ENCODE results near the gene TNFAIP3. TPM values are rescaled to one million over a fixed set of nuclear protein-coding genes. Genes with fewer than 3 reads are reported as not detected.
A peak's percentile ranks its signal among the peaks of the same experiment; 100 is the strongest.

Gene TNFAIP3
- total RNA-seq, 6 donors from 2014 or later, result 35.3 to 76.4 (median 52.2) TPM

GRCh38 chr6:137878486-137879285, 11.6 kb downstream of the TNFAIP3 start:
- peaks cover 51 to 93% (median 75%) of the 10 kb centered on the region in 4 donors for H3K36me3 ChIP-seq
- TF ChIP-seq POLR2AphosphoS5 (IDR thresholded peaks at IDR 0.05) (peak in 1 of 2 donors; percentile 25), CTCF (IDR thresholded peaks at IDR 0.05) (no peak), EP300 (IDR thresholded peaks at IDR 0.05) (no peak)
- H3K27me3 ChIP-seq, result no peaks in the 10 kb centered on the region
- no peaks in the 10 kb centered on the region for H3K9me3 ChIP-seq
- peak in 1 of 2 donors; percentile 55 for DNase-seq
- no peak for ATAC-seq (ENCODE audit: low FRiP score in 2 of 2)
- H3K4me1 ChIP-seq, result peaks cover 19 to 48% (median 36%) of the 10 kb centered on the region in 4 donors
- WGBS, 2 donors, result 75 to 80% methylated on average over 16 to 33 of the region's 33 CpGs
- H3K27ac ChIP-seq, result peak overlapping the region; percentile 32 to 74 (median 48)
- H3K4me3 ChIP-seq, result no peak overlapping the region

GRCh38 chr6:137879299-137879698, 12.2 kb downstream of the TNFAIP3 start:
- peak in 1 of 2 donors; percentile 22 for DNase-seq
- peak overlapping the region; percentile 32 to 74 (median 48) for H3K27ac ChIP-seq
- WGBS, 2 donors, result 63 to 67% methylated on average over 7 of the region's 7 CpGs
- no peak for ATAC-seq (ENCODE audit: low FRiP score in 2 of 2)
- H3K9me3 ChIP-seq, result no peaks in the 10 kb centered on the region
- H3K4me1 ChIP-seq, result peaks cover 13 to 46% (median 32%) of the 10 kb centered on the region in 4 donors
- no peaks in the 10 kb centered on the region for H3K27me3 ChIP-seq
- no peak for TF ChIP-seq CTCF (IDR thresholded peaks at IDR 0.05)
- H3K36me3 ChIP-seq, result peaks cover 51 to 94% (median 75%) of the 10 kb centered on the region in 4 donors
- no peak overlapping the region for H3K4me3 ChIP-seq

GRCh38 chr6:137879885-137880745, 13.1 kb downstream of the TNFAIP3 start:
- Histone ChIP-seq H3K4me3 (no peak overlapping the region), H3K36me3 (peaks cover 49 to 86% (median 71%) of the 10 kb centered on the region in 4 donors), H3K9me3 (no peaks in the 10 kb centered on the region), H3K27ac (peak overlapping the region in 2 of 4 donors; percentile 18 to 47), H3K27me3 (no peaks in the 10 kb centered on the region), H3K4me1 (peaks cover 5 to 38% (median 28%) of the 10 kb centered on the region in 4 donors)
- WGBS, 2 donors, result 93 to 95% methylated on average over 13 of the region's 13 CpGs
- TF ChIP-seq POLR2AphosphoS5 (IDR thresholded peaks at IDR 0.05) (no peak), CTCF (IDR thresholded peaks at IDR 0.05) (no peak), EP300 (IDR thresholded peaks at IDR 0.05) (no peak), POLR2A (IDR thresholded peaks at IDR 0.05) (no peak)
- ATAC-seq (ENCODE audit: low FRiP score in 2 of 2) (no peak), DNase-seq (no peak)

GRCh38 chr6:137880746-137881521, 13.9 kb downstream of the TNFAIP3 start:
- peak in 1 of 2 donors; percentile 68 for DNase-seq
- TF ChIP-seq POLR2A (IDR thresholded peaks at IDR 0.05) (no peak), EP300 (IDR thresholded peaks at IDR 0.05) (no peak), CTCF (IDR thresholded peaks at IDR 0.05) (no peak), POLR2AphosphoS5 (IDR thresholded peaks at IDR 0.05) (no peak)
- H3K27me3 ChIP-seq, result no peaks in the 10 kb centered on the region
- H3K4me3 ChIP-seq, result no peak overlapping the region
- peak in 1 of 2 donors; percentile 50 for ATAC-seq (ENCODE audit: low FRiP score in 2 of 2)
- peak overlapping the region in 1 of 4 donors; percentile 72 for H3K27ac ChIP-seq
- H3K4me1 ChIP-seq, result peaks cover 5 to 34% (median 28%) of the 10 kb centered on the region in 4 donors
- WGBS, 2 donors, result 93 to 96% methylated on average over 12 to 19 of the region's 21 CpGs
- no peaks in the 10 kb centered on the region for H3K9me3 ChIP-seq
- peaks cover 42 to 78% (median 63%) of the 10 kb centered on the region in 4 donors for H3K36me3 ChIP-seq
